IMR-90 (cell line): ENCODE data around the gene GAL. TPM values are rescaled to one million over a fixed set of nuclear protein-coding genes. Genes with fewer than 3 reads are reported as not detected.

Experiments
- ATAC-seq: fragments of 200-7000 bp; cut with Tn5 transposase; 2 replicates; pipeline ENCODE4 v1.9.1; 2020; ENCODE audit warnings: low read depth, mild to moderate bottlenecking, moderate library complexity
- BruUV-seq: library from RNA; stranded (reverse); fragments of 400-500 nt; replicated peaks from 2 replicates; lab custom pipeline; 2021; lab: Mats Ljungman, UMichigan
- CTCF ChIA-PET: fragments of 300-600 bp; formaldehyde crosslinking; extraction: SDS; loops from one replicate; lab custom pipeline; 2021; ENCODE audit warnings: antibody characterized with exemption; lab: Yijun Ruan, JAX
- POLR2A ChIA-PET: fragments of 300-600 bp; sonication (Branson Sonifier 250); formaldehyde crosslinking; loops from one replicate; lab custom pipeline; 2022; ENCODE audit warnings: antibody characterized with exemption; ENCODE audit not compliant: unreplicated experiment; lab: Charles Lee
- DNase-seq: peaks from one replicate; pipeline ENCODE4 v3.0.0; 2013
- H2AFZ ChIP-seq: replicated peaks from 2 replicates; pipeline ENCODE3; 2013; ENCODE audit warnings: low read length, mild to moderate bottlenecking; ENCODE audit not compliant: poor library complexity
- H2AK5ac ChIP-seq: 2 replicates; pipeline ENCODE4 v1.6.1; 2013; ENCODE audit warnings: low read depth, low read length, inconsistent platforms
- H2AK9ac ChIP-seq: replicated peaks from 2 replicates; pipeline ENCODE3; 2013; ENCODE audit warnings: mild to moderate bottlenecking, low read depth, low read length, moderate library complexity; ENCODE audit not compliant: poor library complexity
- H2BK120ac ChIP-seq: 2 replicates; pipeline ENCODE4 v1.6.1; 2013; ENCODE audit warnings: low read depth, low read length, inconsistent platforms
- H2BK15ac ChIP-seq: 3 replicates; pipeline ENCODE4 v1.6.1; 2013; ENCODE audit warnings: low read depth, low read length, inconsistent platforms
- H2BK20ac ChIP-seq: 2 replicates; pipeline ENCODE4 v1.6.1; 2013; ENCODE audit warnings: low read depth, mild to moderate bottlenecking, inconsistent platforms, low read length, moderate library complexity
- H2BK5ac ChIP-seq: 2 replicates; pipeline ENCODE4 v1.6.1; 2013; ENCODE audit warnings: mild to moderate bottlenecking, low read depth, low read length, inconsistent platforms; ENCODE audit not compliant: poor library complexity, severe bottlenecking
- H3K14ac ChIP-seq: replicated peaks from 2 replicates; pipeline ENCODE4 v1.6.1; 2013; ENCODE audit warnings: low read depth, low read length, inconsistent platforms
- H3K18ac ChIP-seq: 2 replicates; pipeline ENCODE4 v1.6.1; 2013; ENCODE audit warnings: low read depth, low read length, control low read depth
- H3K23ac ChIP-seq: 2 replicates; pipeline ENCODE4 v1.6.1; 2013; ENCODE audit warnings: low read depth, low read length, inconsistent platforms
- H3K27ac ChIP-seq: 2 replicates; pipeline ENCODE4 v1.5.1; 2013; ENCODE audit warnings: mild to moderate bottlenecking, control low read depth, low read length; ENCODE audit not compliant: insufficient read depth
- H3K27me3 ChIP-seq: 2 replicates; pipeline ENCODE4 v1.6.1; 2013; ENCODE audit warnings: low read length; ENCODE audit not compliant: control insufficient read depth, insufficient read depth
- H3K36me3 ChIP-seq: 2 replicates; pipeline ENCODE4 v1.6.1; 2013; ENCODE audit warnings: low read length, mixed read lengths; ENCODE audit not compliant: control insufficient read depth, insufficient read depth
- H3K4ac ChIP-seq: 2 replicates; pipeline ENCODE4 v1.6.1; 2013; ENCODE audit warnings: low read depth, low read length, inconsistent platforms
- H3K4me1 ChIP-seq: 2 replicates; pipeline ENCODE4 v1.6.1; 2013; ENCODE audit warnings: low read length, mixed read lengths; ENCODE audit not compliant: control insufficient read depth, insufficient read depth
- H3K4me2 ChIP-seq: 2 replicates; pipeline ENCODE4 v1.6.1; 2013; ENCODE audit warnings: low read depth, mild to moderate bottlenecking, control low read depth, low read length, moderate library complexity
- H3K4me3 ChIP-seq: 2 replicates; pipeline ENCODE4 v1.5.1; 2013; ENCODE audit warnings: low read depth, mild to moderate bottlenecking, control low read depth, low read length, moderate library complexity; ENCODE audit not compliant: insufficient read depth
- H3K56ac ChIP-seq: 2 replicates; pipeline ENCODE4 v1.6.1; 2013; ENCODE audit warnings: low read length, inconsistent platforms; ENCODE audit not compliant: insufficient read depth; ENCODE audit errors: extremely low read depth
- H3K79me1 ChIP-seq, 2 experiments: 2 replicates each; pipeline ENCODE4 v1.6.1; 2013; ENCODE audit warnings: low read length in 2 of 2, inconsistent platforms in 1 of 2, low read depth in 1 of 2
- H3K9ac ChIP-seq: 2 replicates; pipeline ENCODE4 v1.6.1; 2013; ENCODE audit warnings: low read depth, low read length, control low read depth
- H3K9me1 ChIP-seq: 2 replicates; pipeline ENCODE4 v1.6.1; 2013; ENCODE audit warnings: low read length, inconsistent platforms; ENCODE audit not compliant: insufficient read depth
- H3K9me3 ChIP-seq: 2 replicates; pipeline ENCODE4 v1.6.1; 2013; ENCODE audit warnings: low read length; ENCODE audit not compliant: control insufficient read depth, insufficient read depth
- H4K20me1 ChIP-seq: 2 replicates; pipeline ENCODE4 v1.6.1; 2013; ENCODE audit warnings: low read length, inconsistent platforms; ENCODE audit not compliant: insufficient read depth
- H4K5ac ChIP-seq: 2 replicates; pipeline ENCODE4 v1.6.1; 2013; ENCODE audit warnings: mild to moderate bottlenecking, low read depth, low read length, control low read depth
- H4K8ac ChIP-seq, 2 experiments: 2 replicates each; pipeline ENCODE4 v1.6.1; 2013; ENCODE audit warnings: low read depth in 2 of 2, low read length in 2 of 2, control low read depth in 1 of 2, inconsistent platforms in 1 of 2
- H4K91ac ChIP-seq: 2 replicates; pipeline ENCODE4 v1.6.1; 2013; ENCODE audit warnings: low read depth, low read length, inconsistent platforms; ENCODE audit not compliant: insufficient read depth
- BHLHE40 ChIP-seq: fragments of 150-350 bp; IDR thresholded peaks from 2 replicates; pipeline ENCODE4 v1.6.1; 2016; ENCODE audit warnings: mild to moderate bottlenecking, low read depth, low read length
- CEBPB ChIP-seq: IDR thresholded peaks from 2 replicates; pipeline ENCODE4 v1.6.1; 2012; ENCODE audit warnings: low read depth, low read length, improper control_type of control experiment
- MAFK ChIP-seq: IDR thresholded peaks from 2 replicates; pipeline ENCODE4 v1.6.1; 2012; ENCODE audit warnings: low read depth, low read length, improper control_type of control experiment
- MAZ ChIP-seq: IDR thresholded peaks from 2 replicates; pipeline ENCODE4 v1.6.1; 2012; ENCODE audit warnings: low read depth, mild to moderate bottlenecking, low read length, improper control_type of control experiment, moderate library complexity, borderline replicate concordance
- MXI1 ChIP-seq: IDR thresholded peaks from 2 replicates; pipeline ENCODE4 v1.6.1; 2012; ENCODE audit warnings: low read depth, mild to moderate bottlenecking, low read length, moderate library complexity, borderline replicate concordance
- NFE2L2 ChIP-seq: fragments of 150-350 bp; IDR thresholded peaks from 2 replicates; pipeline ENCODE4 v1.6.1; 2016; ENCODE audit warnings: low read depth, mild to moderate bottlenecking, low read length
- RAD21 ChIP-seq: IDR thresholded peaks from 2 replicates; pipeline ENCODE4 v1.6.1; 2012; ENCODE audit warnings: low read length, improper control_type of control experiment
- RCOR1 ChIP-seq: IDR thresholded peaks from 2 replicates; pipeline ENCODE4 v1.6.1; 2012; ENCODE audit warnings: mild to moderate bottlenecking, low read length, improper control_type of control experiment; ENCODE audit not compliant: insufficient replicate concordance
- SMC3 ChIP-seq: fragments of 150-350 bp; IDR thresholded peaks from 2 replicates; pipeline ENCODE4 v1.6.1; 2016; ENCODE audit warnings: low read depth, mild to moderate bottlenecking, antibody characterized with exemption, low read length, moderate library complexity
- USF2 ChIP-seq: fragments of 150-350 bp; IDR thresholded peaks from 2 replicates; pipeline ENCODE4 v1.6.1; 2017; ENCODE audit warnings: mild to moderate bottlenecking, antibody characterized with exemption, low read length, low read depth
- WGBS, 2 experiments: methylation state at CpG; one replicate each; pipeline versions ENCODE4 v1.1.5 to v1.1.7; 2013; ENCODE audit warnings: missing lambda C conversion rate in 2 of 2; ENCODE audit not compliant: insufficient read length in 1 of 2; ENCODE audit errors: extremely low coverage in 2 of 2; 5-methylcytosine and 5-hydroxymethylcytosine counted together
- dilution Hi-C: fragments of 300-500 bp; cut with HindIII; formaldehyde crosslinking; loops from one replicate; pipeline ENCODE4 v1.14.3; 2018; ENCODE audit warnings: low sequenced_read_pairs; ENCODE audit not compliant: unreplicated experiment
- in situ Hi-C: fragments of 300-500 bp; cut with MboI; formaldehyde crosslinking; loops from 3 replicates; pipeline ENCODE4 v1.14.3; 2019; ENCODE audit warnings: low sequenced_read_pairs, inconsistent platforms, mixed read lengths
- intact Hi-C: fragments of 100-400 bp; cut with micrococcal nuclease; formaldehyde crosslinking; loops from 2 replicates; pipeline ENCODE4 v1.10.0; 2022
- polyA plus RNA-seq, 3 experiments: library from polyadenylated mRNA; depleted of rRNA; stranded (reverse); fragments of >200 nt; gene quantifications; 2 replicates each; pipeline ENCODE4 v1.2.3, GENCODE V29; 2012; ENCODE audit warnings: low replicate concordance in 1 of 3
- total RNA-seq: library from RNA; depleted of rRNA; stranded (reverse); fragments of >200 nt; gene quantifications from 2 replicates; pipeline ENCODE4 v1.2.3, GENCODE V29; 2012
- TF ChIP-seq, protein P1 (sequence below): conservative IDR thresholded peaks from 2 replicates; pipeline ENCODE4 v1.5.1; 2012; ENCODE audit warnings: mild to moderate bottlenecking, low read depth, low read length, improper control_type of control experiment

The GAL gene
- total and polyA plus RNA-seq, 2 of the 4 experiments (the other 2 are of a cell fraction): 2.0 TPM; not detected in 1

- H3K27ac ChIP-seq: no peak overlapping the region
- H3K23ac ChIP-seq: no peak overlapping the region
- DNase-seq: no peak
- H4K5ac ChIP-seq: no peak overlapping the region
- no peak overlapping the region for H4K91ac ChIP-seq
- H3K4me1 ChIP-seq: no peaks in the 10 kb centered on the region
- H3K4me2 ChIP-seq: no peak overlapping the region
- no peak for ATAC-seq
- no peak overlapping the region for H2BK15ac ChIP-seq
- no TSS peak for BruUV-seq
- H3K56ac ChIP-seq: no peak overlapping the region
- CTCF ChIA-PET: no interaction called here
- no peak overlapping the region for H3K9ac ChIP-seq
- no peak overlapping the region for H2BK120ac ChIP-seq
- H3K9me1 ChIP-seq: no peaks in the 10 kb centered on the region
- H3K36me3 ChIP-seq: no peaks in the 10 kb centered on the region
- no peak overlapping the region for H3K4me3 ChIP-seq
- TF ChIP-seq MAFK (no peak), SMC3 (no peak), MAZ (no peak), RCOR1 (no peak), MXI1 (no peak), NFE2L2 (no peak), BHLHE40 (no peak), RAD21 (no peak), USF2 (no peak), CEBPB (no peak)
- TF ChIP-seq, protein P1, sequence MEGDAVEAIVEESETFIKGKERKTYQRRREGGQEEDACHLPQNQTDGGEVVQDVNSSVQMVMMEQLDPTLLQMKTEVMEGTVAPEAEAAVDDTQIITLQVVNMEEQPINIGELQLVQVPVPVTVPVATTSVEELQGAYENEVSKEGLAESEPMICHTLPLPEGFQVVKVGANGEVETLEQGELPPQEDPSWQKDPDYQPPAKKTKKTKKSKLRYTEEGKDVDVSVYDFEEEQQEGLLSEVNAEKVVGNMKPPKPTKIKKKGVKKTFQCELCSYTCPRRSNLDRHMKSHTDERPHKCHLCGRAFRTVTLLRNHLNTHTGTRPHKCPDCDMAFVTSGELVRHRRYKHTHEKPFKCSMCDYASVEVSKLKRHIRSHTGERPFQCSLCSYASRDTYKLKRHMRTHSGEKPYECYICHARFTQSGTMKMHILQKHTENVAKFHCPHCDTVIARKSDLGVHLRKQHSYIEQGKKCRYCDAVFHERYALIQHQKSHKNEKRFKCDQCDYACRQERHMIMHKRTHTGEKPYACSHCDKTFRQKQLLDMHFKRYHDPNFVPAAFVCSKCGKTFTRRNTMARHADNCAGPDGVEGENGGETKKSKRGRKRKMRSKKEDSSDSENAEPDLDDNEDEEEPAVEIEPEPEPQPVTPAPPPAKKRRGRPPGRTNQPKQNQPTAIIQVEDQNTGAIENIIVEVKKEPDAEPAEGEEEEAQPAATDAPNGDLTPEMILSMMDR: no peak
- H3K14ac ChIP-seq: no peak overlapping the region
- H3K18ac ChIP-seq: no peak overlapping the region
- H2AK5ac ChIP-seq: no peak overlapping the region
- H2AFZ ChIP-seq: no peak overlapping the region
- H4K8ac ChIP-seq: no peak overlapping the region
- no peak overlapping the region for H2AK9ac ChIP-seq
- H3K9me3 ChIP-seq: peaks cover 9% of the 10 kb centered on the region
- H3K4ac ChIP-seq: no peak overlapping the region
- H4K20me1 ChIP-seq: no peaks in the 10 kb centered on the region
- dilution Hi-C loops: no loop called here
- 87% methylated on average over 3 of the region's 12 CpGs; no CpG with 5 or more reads in 1 of the 2 experiments for WGBS, 2 experiments
- POLR2A ChIA-PET: no interaction called here
- no peak overlapping the region for H2BK5ac ChIP-seq
- no peaks in the 10 kb centered on the region for H3K79me1 ChIP-seq
- in situ Hi-C loops: no loop called here
- no peak overlapping the region for H2BK20ac ChIP-seq
- H3K27me3 ChIP-seq: peaks cover 30% of the 10 kb centered on the region
- intact Hi-C loops: no loop called here
These were observed 31.6 kb upstream of the GAL start for GRCh38 chr11:68652683-68653156.
